Smooth muscle cell (in vitro differentiated cells): ENCODE measurements around the gene RNF167. TPM values are rescaled to one million over a fixed set of nuclear protein-coding genes. Genes with fewer than 3 reads are reported as not detected.

Experiments
- DNase-seq: peaks from one replicate; lab custom pipeline; 2025; ENCODE audit not compliant: unreplicated experiment; lab: John Stamatoyannopoulos, UW
- H2AFZ ChIP-seq: fragments of 200-600 bp; sonication (generic); 2 replicates; pipeline ENCODE4 v1.6.0; 2016; ENCODE audit warnings: antibody characterized with exemption, low read depth, mild to moderate bottlenecking
- H3F3A ChIP-seq: fragments of 200-600 bp; sonication (generic); 2 replicates; pipeline ENCODE4 v1.6.0; 2017; ENCODE audit warnings: antibody characterized with exemption, low read depth
- H3K27ac ChIP-seq: fragments of 200-600 bp; sonication (generic); 2 replicates; pipeline ENCODE4 v1.5.1; 2016; ENCODE audit warnings: low read depth, mild to moderate bottlenecking
- H3K27me3 ChIP-seq: fragments of 200-600 bp; sonication (generic); 2 replicates; pipeline ENCODE4 v1.6.1; 2016; ENCODE audit warnings: low read depth, mild to moderate bottlenecking
- H3K36me3 ChIP-seq: fragments of 200-600 bp; sonication (generic); 2 replicates; pipeline ENCODE4 v1.5.1; 2016; ENCODE audit warnings: low read depth
- H3K4me1 ChIP-seq: fragments of 200-600 bp; sonication (generic); 2 replicates; pipeline ENCODE4 v1.5.1; 2016; ENCODE audit warnings: low read depth
- H3K4me2 ChIP-seq: fragments of 200-600 bp; sonication (generic); 2 replicates; pipeline ENCODE4 v1.6.0; 2016; ENCODE audit warnings: mild to moderate bottlenecking
- H3K4me3 ChIP-seq: fragments of 200-600 bp; sonication (generic); 2 replicates; pipeline ENCODE4 v1.5.1; 2016; ENCODE audit warnings: mild to moderate bottlenecking
- H3K79me2 ChIP-seq: fragments of 200-600 bp; sonication (generic); 2 replicates; pipeline ENCODE4 v1.6.0; 2016; ENCODE audit warnings: low read depth, mild to moderate bottlenecking
- H3K9ac ChIP-seq: fragments of 200-600 bp; sonication (generic); 2 replicates; pipeline ENCODE4 v1.6.0; 2016; ENCODE audit warnings: low read depth
- H3K9me3 ChIP-seq: fragments of 200-600 bp; sonication (generic); replicated peaks from 2 replicates; pipeline ENCODE4 v1.5.1; 2016; ENCODE audit warnings: low read depth
- H4K20me1 ChIP-seq: fragments of 200-600 bp; sonication (generic); 2 replicates; pipeline ENCODE4 v1.6.0; 2016; ENCODE audit warnings: low read depth
- CTCF ChIP-seq: fragments of 200-600 bp; sonication (generic); IDR thresholded peaks from 2 replicates; pipeline ENCODE4 v1.5.1; 2017; ENCODE audit warnings: borderline replicate concordance, mild to moderate bottlenecking, antibody characterized with exemption; ENCODE audit not compliant: insufficient read depth, poor library complexity, severe bottlenecking
- WGBS: methylation state at CpG from one replicate; pipeline ENCODE4 v1.1.7; 2016; ENCODE audit warnings: low lambda C conversion rate; 5-methylcytosine and 5-hydroxymethylcytosine counted together
- polyA plus RNA-seq: library from polyadenylated mRNA; unstranded; fragments of >200 nt; fragmentation: Nextera tagmentation; extraction: Ambion mirVana; gene quantifications from 2 replicates; pipeline ENCODE4 v1.2.1, GENCODE V29; 2016
- total RNA-seq: library from RNA; depleted of rRNA; stranded (reverse); fragments of >200 nt; gene quantifications from 2 replicates; pipeline ENCODE4 v1.2.3, GENCODE V29; 2014

RNF167 gene
- total and polyA plus RNA-seq, 2 experiments from 2014 or later: 39.6 to 59.4 TPM

GRCh38 chr17:4942760-4943508 is 2.9 kb downstream of the RNF167 start:
- Histone ChIP-seq H3K4me3 (no peak overlapping the region), H2AFZ (no peak overlapping the region), H3K9me3 (no peaks in the 10 kb centered on the region), H3K27ac (peak overlapping the region; percentile 96), H4K20me1 (peaks cover 40% of the 10 kb centered on the region), H3K27me3 (no peaks in the 10 kb centered on the region), H3K79me2 (peaks cover 75% of the 10 kb centered on the region), H3K4me1 (peaks cover 25% of the 10 kb centered on the region), H3F3A (peaks cover 40% of the 10 kb centered on the region), H3K36me3 (no peaks in the 10 kb centered on the region), H3K9ac (no peak overlapping the region), H3K4me2 (no peak overlapping the region)
- DNase-seq: no peak
- TF ChIP-seq CTCF: no peak
- WGBS: 83% methylated on average over 13 of the region's 13 CpGs

GRCh38 chr17:4944163-4944553 is 4.1 kb downstream of the RNF167 start:
- Histone ChIP-seq H3K9me3 (no peaks in the 10 kb centered on the region), H3K4me3 (no peak overlapping the region), H3K4me1 (peaks cover 20% of the 10 kb centered on the region), H2AFZ (no peak overlapping the region), H3K27me3 (no peaks in the 10 kb centered on the region), H3K36me3 (no peaks in the 10 kb centered on the region), H3F3A (peaks cover 42% of the 10 kb centered on the region), H3K79me2 (peaks cover 67% of the 10 kb centered on the region), H3K27ac (peak overlapping the region; percentile 96), H3K4me2 (no peak overlapping the region), H3K9ac (peak overlapping the region; percentile 79), H4K20me1 (peaks cover 40% of the 10 kb centered on the region)
- 71% methylated on average over 3 of the region's 3 CpGs for WGBS
- DNase-seq: no peak
- no peak for TF ChIP-seq CTCF

- no peaks in the 10 kb centered on the region for H3K36me3 ChIP-seq
- no peak overlapping the region for H2AFZ ChIP-seq
- peak overlapping the region; percentile 79 for H3K9ac ChIP-seq
- H3K4me1 ChIP-seq: peaks cover 20% of the 10 kb centered on the region
- peaks cover 40% of the 10 kb centered on the region for H4K20me1 ChIP-seq
- no peaks in the 10 kb centered on the region for H3K9me3 ChIP-seq
- peaks cover 42% of the 10 kb centered on the region for H3F3A ChIP-seq
- 81% methylated on average over 8 of the region's 8 CpGs for WGBS
- H3K4me3 ChIP-seq: no peak overlapping the region
- H3K79me2 ChIP-seq: peaks cover 67% of the 10 kb centered on the region
- H3K27me3 ChIP-seq: no peaks in the 10 kb centered on the region
- H3K27ac ChIP-seq: peak overlapping the region; percentile 96
- peak overlapping the region; percentile 45 for H3K4me2 ChIP-seq
- DNase-seq: no peak
- TF ChIP-seq CTCF: no peak
These were observed 4.6 kb downstream of the RNF167 start for GRCh38 chr17:4944554-4945175.
